CD8-positive, alpha-beta memory T cell (primary cell): ENCODE data around the gene ZFP92. TPM values are rescaled to one million over a fixed set of nuclear protein-coding genes. Genes with fewer than 3 reads are reported as not detected.

Experiments
- CTCF ChIA-PET: fragments of 350-600 bp; sonication (Branson Sonifier 250); formaldehyde crosslinking; loops from one replicate; lab custom pipeline; 2021; ENCODE audit warnings: antibody characterized with exemption; lab: Charles Lee
- POLR2A ChIA-PET: fragments of 350-600 bp; sonication (Branson Sonifier 250); formaldehyde crosslinking; loops from one replicate; lab custom pipeline; 2021; ENCODE audit warnings: antibody characterized with exemption; lab: Charles Lee
- DNase-seq, 5 donors: peaks; one replicate each; pipeline versions ENCODE4 v3.0.0 to v3.0.0-alpha.2; 2020 to 2022; ENCODE audit warnings: mixed read lengths in 1 of 5
- H3K27ac ChIP-seq: one replicate; pipeline ENCODE4 v1.7.0; 2013; ENCODE audit warnings: low read depth, mild to moderate bottlenecking, low read length, moderate library complexity
- H3K27me3 ChIP-seq: 2 replicates; pipeline ENCODE4 v1.7.0; 2013; ENCODE audit warnings: low read length, mild to moderate bottlenecking; ENCODE audit not compliant: insufficient read depth, poor library complexity, severe bottlenecking
- H3K36me3 ChIP-seq: 2 replicates; pipeline ENCODE4 v1.7.0; 2013; ENCODE audit warnings: mild to moderate bottlenecking, low read length, moderate library complexity; ENCODE audit not compliant: insufficient read depth
- H3K4me1 ChIP-seq: 2 replicates; pipeline ENCODE4 v1.7.0; 2013; ENCODE audit warnings: mild to moderate bottlenecking, low read length, moderate library complexity; ENCODE audit not compliant: insufficient read depth
- H3K4me3 ChIP-seq: 2 replicates; pipeline ENCODE4 v1.7.0; 2013; ENCODE audit warnings: mild to moderate bottlenecking, low read length
- H3K9me3 ChIP-seq: 2 replicates; pipeline ENCODE4 v1.7.0; 2013; ENCODE audit warnings: mild to moderate bottlenecking, low read length
- H3K27ac Mint-ChIP-seq, 8 donors: one replicate each; pipeline ENCODE4 v1.8.0; 2020 to 2021; ENCODE audit warnings: mixed read lengths in 8 of 8, mild to moderate bottlenecking in 6 of 8, inconsistent platforms in 3 of 8, moderate library complexity in 3 of 8
- H3K27me3 Mint-ChIP-seq, 2 donors: one replicate each; pipeline ENCODE4 v1.8.0; 2020 to 2021; ENCODE audit warnings: mixed read lengths in 2 of 2, mild to moderate bottlenecking in 1 of 2, moderate library complexity in 1 of 2
- H3K36me3 Mint-ChIP-seq, 3 donors: one replicate each; pipeline ENCODE4 v1.8.0; 2020 to 2021; ENCODE audit warnings: mixed read lengths in 3 of 3, inconsistent platforms in 1 of 3, mild to moderate bottlenecking in 1 of 3
- H3K4me1 Mint-ChIP-seq, 3 donors: one replicate each; pipeline ENCODE4 v1.8.0; 2020 to 2021; ENCODE audit warnings: mixed read lengths in 3 of 3, inconsistent platforms in 1 of 3, mild to moderate bottlenecking in 1 of 3
- H3K4me3 Mint-ChIP-seq, 7 donors: one replicate each; pipeline ENCODE4 v1.8.0; 2020 to 2021; ENCODE audit warnings: mixed read lengths in 7 of 7, mild to moderate bottlenecking in 6 of 7, moderate library complexity in 4 of 7, inconsistent platforms in 2 of 7
- H3K9me3 Mint-ChIP-seq, 5 donors: one replicate each; pipeline ENCODE4 v1.8.0; 2020 to 2022; ENCODE audit warnings: mixed read lengths in 5 of 5, mild to moderate bottlenecking in 3 of 5, moderate library complexity in 2 of 5, inconsistent platforms in 1 of 5
- polyA plus RNA-seq: library from polyadenylated mRNA; unstranded; fragments of 300-500 nt; fragmentation: Illumina TruSeq; gene quantifications from one replicate; pipeline ENCODE4 v1.2.3, GENCODE V29; 2021
- total RNA-seq, 2 experiments: library from RNA; stranded (reverse); gene quantifications; one replicate each; pipeline ENCODE4 v1.2.3, GENCODE V29; 2021

The ZFP92 gene
- total and polyA plus RNA-seq, 3 experiments from 2014 or later: 0.41 to 1.9 (median 1.7) TPM

DNA sequence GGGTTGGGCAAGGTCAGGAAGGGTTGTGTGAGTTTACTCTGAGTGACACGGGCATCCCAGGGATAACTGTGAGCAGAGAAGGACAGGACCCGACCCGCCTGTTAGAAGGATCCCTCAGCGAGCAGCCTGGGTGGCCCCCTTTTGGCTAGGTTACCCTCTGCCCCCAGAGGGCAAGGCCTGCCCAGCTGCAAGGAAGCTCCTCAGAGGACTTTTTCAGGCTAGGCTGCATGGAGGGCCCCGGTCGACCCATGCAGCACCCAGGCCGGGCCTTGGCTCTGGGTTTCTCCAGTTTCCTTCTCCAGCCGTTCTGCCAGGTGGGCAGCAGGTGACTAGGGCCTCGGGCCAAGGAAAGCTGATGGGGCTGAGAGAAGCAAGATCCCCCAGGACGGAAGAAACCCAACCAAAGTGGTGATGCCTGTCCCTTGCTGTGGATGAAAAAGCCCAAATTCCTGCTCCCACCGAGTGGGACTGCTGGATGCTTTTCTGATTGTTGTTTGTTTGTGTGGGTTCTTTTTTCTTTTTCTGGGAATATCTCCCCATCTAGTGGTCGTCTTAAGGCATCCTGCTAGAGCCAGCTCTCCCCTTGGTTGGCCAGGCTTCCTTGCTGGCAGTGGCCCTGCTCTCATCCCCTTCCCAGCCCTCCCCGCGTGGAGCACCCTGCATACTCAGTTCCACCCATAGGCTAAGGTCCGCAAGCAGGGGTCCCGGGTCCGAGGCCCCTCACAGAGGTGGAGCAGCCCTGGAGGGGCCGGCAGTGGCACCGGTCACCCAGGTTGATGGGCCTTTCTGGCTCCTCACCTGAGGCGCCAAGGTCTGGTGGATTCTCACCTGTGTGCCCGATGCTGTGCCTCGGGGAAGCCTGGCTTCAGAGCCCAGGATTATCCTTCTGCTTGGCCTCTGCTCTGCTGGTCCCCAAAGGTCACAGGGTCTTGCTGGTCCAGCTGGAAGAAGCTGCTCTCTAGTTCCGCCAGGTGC, 1.8 kb downstream of the ZFP92 start:
- peaks cover 8 to 15% (median 9%) of the 10 kb centered on the region in 3 donors for H3K4me1 Mint-ChIP-seq
- H3K9me3 Mint-ChIP-seq: no peaks in the 10 kb centered on the region
- no peak overlapping the region for H3K27ac ChIP-seq
- H3K36me3 Mint-ChIP-seq: no peaks in the 10 kb centered on the region
- no peaks in the 10 kb centered on the region for H3K27me3 ChIP-seq
- no peaks in the 10 kb centered on the region for H3K9me3 ChIP-seq
- DNase-seq: no peak
- POLR2A ChIA-PET: no interaction called here
- H3K27ac Mint-ChIP-seq: no peak overlapping the region
- H3K4me1 ChIP-seq: no peaks in the 10 kb centered on the region
- no peaks in the 10 kb centered on the region for H3K36me3 ChIP-seq
- H3K27me3 Mint-ChIP-seq: peaks cover 3 to 13% of the 10 kb centered on the region in 2 donors
- peak overlapping the region in 4 of 7 donors; percentile 65 to 84 (median 74) for H3K4me3 Mint-ChIP-seq
- H3K4me3 ChIP-seq: no peak overlapping the region
- CTCF ChIA-PET: no interaction called here

DNA sequence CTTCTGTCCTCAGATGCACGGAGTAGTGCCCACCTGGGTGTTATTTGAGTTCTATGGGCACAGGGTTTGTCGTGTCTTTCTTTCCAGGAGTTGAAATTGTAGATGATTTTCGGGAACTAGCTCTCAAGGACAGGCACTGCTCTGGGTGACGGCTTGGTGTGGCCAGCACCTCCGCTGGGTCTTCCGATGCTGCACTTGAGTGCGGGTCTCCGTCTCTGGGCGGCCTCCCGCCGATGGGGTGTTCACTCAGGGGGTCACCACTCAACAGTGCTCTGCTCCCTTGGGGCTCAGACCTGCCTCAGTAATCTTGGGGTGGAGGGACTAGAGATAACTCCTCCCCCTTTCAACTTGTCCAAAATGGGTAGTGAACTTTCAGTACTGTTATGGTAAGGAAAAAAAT, 2.5 kb downstream of the ZFP92 start:
- Histone ChIP-seq H3K27me3 (no peaks in the 10 kb centered on the region), H3K4me1 (no peaks in the 10 kb centered on the region), H3K36me3 (no peaks in the 10 kb centered on the region), H3K9me3 (no peaks in the 10 kb centered on the region), H3K4me3 (no peak overlapping the region), H3K27ac (no peak overlapping the region)
- Mint-ChIP-seq H3K27me3 (peaks cover 3 to 14% of the 10 kb centered on the region in 2 donors), H3K36me3 (peaks cover 0 to 2% (median 0%) of the 10 kb centered on the region in 3 donors), H3K9me3 (no peaks in the 10 kb centered on the region), H3K4me3 (peak overlapping the region in 1 of 7 donors; percentile 31), H3K27ac (no peak overlapping the region), H3K4me1 (peaks cover 8 to 15% (median 9%) of the 10 kb centered on the region in 3 donors)
- ChIA-PET CTCF (no interaction called here), POLR2A (no interaction called here)
- no peak for DNase-seq

DNA sequence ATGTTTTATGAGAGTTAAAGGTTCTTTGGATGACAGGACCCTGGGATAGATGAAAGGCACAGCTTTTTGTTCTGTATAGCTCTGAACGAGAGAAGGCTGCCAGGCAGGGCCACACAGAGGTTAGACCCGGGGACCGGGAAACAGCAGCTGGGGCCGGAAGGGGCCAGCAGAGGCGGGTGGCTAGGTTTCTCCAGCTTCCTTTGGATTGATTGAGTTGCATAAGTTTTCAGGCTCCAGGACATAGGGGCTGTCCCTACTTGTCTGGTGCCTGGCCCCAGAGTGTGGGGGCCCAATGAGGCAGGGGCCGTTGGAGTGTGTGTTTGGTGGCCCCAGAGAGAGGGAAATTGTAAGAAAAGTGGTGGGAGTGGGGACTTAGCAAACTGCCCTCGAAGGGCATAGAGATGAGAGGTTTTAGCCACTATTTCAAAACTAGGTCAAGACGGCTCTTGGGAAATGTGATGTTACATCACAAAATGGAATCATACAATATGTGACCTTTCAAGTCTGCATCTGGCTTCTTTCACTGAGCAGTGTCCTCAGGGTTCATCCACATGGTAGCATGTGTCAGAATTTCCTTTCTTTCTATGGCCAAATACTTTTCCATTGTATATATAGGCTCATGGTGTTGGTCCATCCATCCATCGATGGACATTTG, 3.7 kb downstream of the ZFP92 start:
- Mint-ChIP-seq H3K4me1 (peaks cover 8 to 15% (median 9%) of the 10 kb centered on the region in 3 donors), H3K27me3 (peaks cover 3 to 14% of the 10 kb centered on the region in 2 donors), H3K9me3 (no peaks in the 10 kb centered on the region), H3K27ac (no peak overlapping the region), H3K36me3 (peaks cover 0 to 4% (median 0%) of the 10 kb centered on the region in 3 donors), H3K4me3 (peak overlapping the region in 1 of 7 donors; percentile 28)
- no peaks in the 10 kb centered on the region for H3K4me1 ChIP-seq
- H3K9me3 ChIP-seq: no peaks in the 10 kb centered on the region
- no peaks in the 10 kb centered on the region for H3K27me3 ChIP-seq
- no peak for DNase-seq
- no peaks in the 10 kb centered on the region for H3K36me3 ChIP-seq
- no peak overlapping the region for H3K27ac ChIP-seq
- CTCF ChIA-PET: no interaction called here
- no peak overlapping the region for H3K4me3 ChIP-seq
- POLR2A ChIA-PET: no interaction called here

DNA sequence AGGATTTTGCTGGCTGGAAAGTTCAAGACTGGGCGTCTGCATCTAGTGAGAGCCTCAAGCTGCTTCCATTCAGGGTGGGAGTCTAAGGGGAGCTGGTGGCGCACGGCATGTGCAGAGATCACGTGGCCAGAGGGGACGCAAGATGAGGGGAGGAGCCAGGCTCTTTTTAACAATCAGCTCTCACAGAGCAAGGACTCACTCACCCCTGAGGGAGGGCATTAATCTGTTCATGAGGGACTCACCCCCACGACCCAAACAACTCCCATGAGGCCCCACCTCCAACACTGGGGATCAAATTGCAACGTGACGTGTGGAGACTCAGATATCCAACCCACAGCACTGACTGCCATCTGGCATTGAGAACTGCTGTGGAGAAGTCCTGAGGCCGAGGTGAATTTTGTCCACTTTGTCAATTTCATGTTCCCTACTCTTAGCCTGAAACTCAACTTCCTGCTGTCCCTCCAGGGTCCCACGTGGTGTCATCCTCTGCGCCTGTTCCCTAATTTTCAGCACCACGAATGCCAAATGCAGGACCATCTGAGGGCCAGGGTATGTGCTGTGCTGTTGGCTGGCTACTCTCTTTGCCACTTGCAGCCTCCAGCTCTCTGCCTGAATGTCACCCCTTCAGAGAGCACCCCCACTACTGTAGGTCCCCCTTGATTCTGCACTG, 5.6 kb downstream of the ZFP92 start:
- POLR2A ChIA-PET: no interaction called here
- H3K27ac Mint-ChIP-seq: no peak overlapping the region

DNA sequence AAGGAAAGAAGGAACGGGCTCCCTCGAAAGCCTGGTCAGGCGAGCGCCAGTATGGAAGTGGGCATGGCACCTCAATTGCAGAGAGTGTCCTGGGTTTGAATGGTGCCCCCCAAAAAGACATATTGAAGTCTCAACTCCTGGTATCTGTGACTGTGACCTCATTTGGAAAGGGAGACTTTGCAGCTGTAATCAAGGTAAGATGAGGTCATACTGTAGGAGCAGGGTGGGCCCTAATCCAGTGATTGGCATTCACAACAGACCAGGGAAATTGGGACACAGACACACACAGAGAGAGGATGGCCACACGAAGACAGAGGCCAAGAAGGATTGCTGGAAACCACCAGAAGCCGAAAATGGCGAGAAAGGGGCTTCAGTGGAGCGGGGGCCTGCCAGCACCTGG, 6.4 kb downstream of the ZFP92 start:
- CTCF ChIA-PET: no interaction called here
- Mint-ChIP-seq H3K36me3 (peaks cover 0 to 6% (median 0%) of the 10 kb centered on the region in 3 donors), H3K9me3 (no peaks in the 10 kb centered on the region)

More for the DNA sequence above, 5.6 kb downstream of the ZFP92 start:
- Histone ChIP-seq H3K27ac (no peak overlapping the region), H3K27me3 (no peaks in the 10 kb centered on the region), H3K9me3 (no peaks in the 10 kb centered on the region), H3K4me1 (no peaks in the 10 kb centered on the region), H3K4me3 (no peak overlapping the region), H3K36me3 (no peaks in the 10 kb centered on the region)
- CTCF ChIA-PET: no interaction called here
- H3K9me3 Mint-ChIP-seq: no peaks in the 10 kb centered on the region
- H3K27me3 Mint-ChIP-seq: peaks cover 3 to 9% of the 10 kb centered on the region in 2 donors
- peaks cover 6 to 11% (median 8%) of the 10 kb centered on the region in 3 donors for H3K4me1 Mint-ChIP-seq
- no peak for DNase-seq
- no peak overlapping the region for H3K4me3 Mint-ChIP-seq
- peaks cover 0 to 6% (median 0%) of the 10 kb centered on the region in 3 donors for H3K36me3 Mint-ChIP-seq

DNA sequence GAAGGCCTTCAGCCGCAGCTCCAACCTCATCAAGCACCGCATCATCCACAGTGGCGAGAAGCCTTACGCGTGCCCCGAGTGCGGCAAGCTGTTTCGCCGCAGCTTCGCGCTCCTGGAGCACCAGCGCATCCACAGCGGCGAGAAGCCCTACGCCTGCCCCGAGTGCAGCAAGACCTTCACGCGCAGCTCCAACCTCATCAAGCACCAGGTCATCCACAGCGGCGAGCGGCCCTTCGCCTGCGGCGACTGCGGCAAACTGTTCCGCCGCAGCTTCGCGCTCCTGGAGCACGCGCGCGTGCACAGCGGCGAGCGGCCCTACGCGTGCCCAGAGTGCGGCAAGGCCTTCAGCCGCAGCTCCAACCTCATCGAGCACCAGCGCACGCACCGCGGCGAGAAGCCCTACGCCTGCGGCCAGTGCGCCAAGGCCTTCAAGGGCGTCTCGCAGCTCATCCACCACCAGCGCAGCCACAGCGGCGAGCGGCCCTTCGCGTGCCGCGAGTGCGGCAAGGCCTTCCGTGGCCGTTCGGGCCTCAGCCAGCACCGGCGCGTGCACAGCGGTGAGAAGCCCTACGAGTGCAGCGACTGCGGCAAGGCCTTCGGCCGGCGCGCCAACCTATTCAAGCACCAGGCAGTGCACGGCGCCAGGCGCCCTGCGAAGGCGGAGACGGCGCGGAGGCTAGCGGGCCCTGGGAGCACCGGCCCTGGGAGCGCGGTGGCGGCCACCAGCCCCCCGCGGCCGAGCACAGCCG, 9.8 kb downstream of the ZFP92 start:
- Histone ChIP-seq H3K4me1 (no peaks in the 10 kb centered on the region), H3K9me3 (no peaks in the 10 kb centered on the region), H3K27ac (no peak overlapping the region), H3K27me3 (no peaks in the 10 kb centered on the region), H3K36me3 (no peaks in the 10 kb centered on the region), H3K4me3 (no peak overlapping the region)
- Mint-ChIP-seq H3K4me3 (no peak overlapping the region), H3K4me1 (no peaks in the 10 kb centered on the region), H3K27me3 (peaks cover 0 to 8% of the 10 kb centered on the region in 2 donors), H3K27ac (no peak overlapping the region), H3K36me3 (peaks cover 0 to 6% (median 0%) of the 10 kb centered on the region in 3 donors), H3K9me3 (no peaks in the 10 kb centered on the region)
- ChIA-PET CTCF (no interaction called here), POLR2A (no interaction called here)
- DNase-seq: no peak

More for the DNA sequence above, 6.4 kb downstream of the ZFP92 start:
- no peaks in the 10 kb centered on the region for H3K4me1 ChIP-seq
- POLR2A ChIA-PET: no interaction called here
- H3K4me3 ChIP-seq: no peak overlapping the region
- Mint-ChIP-seq H3K27me3 (peaks cover 3 to 7% of the 10 kb centered on the region in 2 donors), H3K4me1 (peaks cover 0 to 4% (median 2%) of the 10 kb centered on the region in 3 donors), H3K27ac (no peak overlapping the region), H3K4me3 (no peak overlapping the region)
- no peak for DNase-seq
- H3K27ac ChIP-seq: no peak overlapping the region
- H3K36me3 ChIP-seq: no peaks in the 10 kb centered on the region
- H3K9me3 ChIP-seq: no peaks in the 10 kb centered on the region
- no peaks in the 10 kb centered on the region for H3K27me3 ChIP-seq

DNA sequence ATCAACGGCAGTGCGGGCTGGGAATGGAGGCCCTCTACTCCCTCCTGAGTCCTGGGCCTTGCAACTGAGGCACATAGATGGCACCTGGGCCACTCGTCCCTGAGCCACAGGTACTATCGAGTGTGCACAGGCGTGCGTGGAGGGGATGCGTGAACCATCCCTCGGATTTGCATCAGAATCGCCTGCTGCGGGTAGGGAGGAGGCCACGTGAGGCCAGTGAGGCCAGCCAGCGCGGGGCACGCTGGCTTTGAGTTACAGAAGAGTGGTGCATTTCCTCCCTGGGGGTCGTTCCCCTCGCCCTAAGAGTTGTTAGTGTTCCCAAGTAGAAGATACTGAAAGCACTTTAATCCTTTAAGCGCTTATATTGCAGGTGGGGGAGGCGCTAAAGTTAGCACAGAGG, 10.6 kb downstream of the ZFP92 start:
- H3K9me3 ChIP-seq: no peaks in the 10 kb centered on the region
- H3K36me3 ChIP-seq: no peaks in the 10 kb centered on the region
- H3K4me3 ChIP-seq: no peak overlapping the region
- H3K4me1 Mint-ChIP-seq: no peaks in the 10 kb centered on the region
- no peak overlapping the region for H3K4me3 Mint-ChIP-seq
- peaks cover 0 to 8% of the 10 kb centered on the region in 2 donors for H3K27me3 Mint-ChIP-seq
- H3K27me3 ChIP-seq: no peaks in the 10 kb centered on the region
- H3K4me1 ChIP-seq: no peaks in the 10 kb centered on the region
- DNase-seq: no peak
- ChIA-PET POLR2A (no interaction called here), CTCF (no interaction called here)
- H3K36me3 Mint-ChIP-seq: peaks cover 0 to 6% (median 0%) of the 10 kb centered on the region in 3 donors
- H3K9me3 Mint-ChIP-seq: no peaks in the 10 kb centered on the region
- no peak overlapping the region for H3K27ac ChIP-seq
- H3K27ac Mint-ChIP-seq: no peak overlapping the region
